A549 (cell line): ENCODE results near the gene MAPK8IP3.
"Not testable (repeated sequence)": the region's sequence is repeated elsewhere in the genome, so short reads cannot be mapped to it uniquely, and the experiment has no call there.

Experiments
- CTCF ChIP-seq: fragments of >200 bp; sonication (Bioruptor Twin); formaldehyde crosslinking; IDR thresholded peaks from 3 replicates; pipeline ENCODE4 v1.5.1; 2016
- EP300 ChIP-seq, 2 experiments: fragments of >200 bp; sonication (Bioruptor Twin); formaldehyde crosslinking; IDR thresholded peaks; 2 replicates in 1 of 2; 3 replicates in 1 of 2; pipeline ENCODE4 v1.6.1; 2016 to 2017
- ESRRA ChIP-seq: fragments of 150-350 bp; IDR thresholded peaks from 2 replicates; pipeline ENCODE4 v1.6.1; 2014; ENCODE audit warnings: mild to moderate bottlenecking, low read length, borderline replicate concordance
- FOSL2 ChIP-seq, 2 experiments: fragments of 450-650 bp in 1 of 2; fragments of >200 bp in 1 of 2; sonication (Bioruptor Twin) in 1 of 2; formaldehyde crosslinking; IDR thresholded peaks; 2 replicates each; pipeline versions ENCODE4 v1.5.0 to v1.6.1; 2016 to 2020; ENCODE audit warnings: mild to moderate bottlenecking in 1 of 2, moderate library complexity in 1 of 2
- KDM1A ChIP-seq: fragments of 200-600 bp; sonication (generic); IDR thresholded peaks from 2 replicates; pipeline ENCODE4 v1.6.1; 2016; ENCODE audit warnings: low read depth, mild to moderate bottlenecking
- NR3C1 ChIP-seq: fragments of >200 bp; sonication (Bioruptor Twin); formaldehyde crosslinking; IDR thresholded peaks from 3 replicates; pipeline ENCODE4 v1.6.1; 2017
- POLR2A ChIP-seq: IDR thresholded peaks from 2 replicates; pipeline ENCODE4 v1.6.1; 2012; ENCODE audit warnings: mild to moderate bottlenecking, low read length
- POLR2AphosphoS2 ChIP-seq: conservative IDR thresholded peaks from 2 replicates; pipeline ENCODE4 v1.6.1; 2012; ENCODE audit warnings: low read length, improper control_type of control experiment, inconsistent platforms
- RAD21 ChIP-seq, 2 experiments: fragments of >200 bp in 1 of 2; sonication (Bioruptor Twin) in 1 of 2; formaldehyde crosslinking in 1 of 2; IDR thresholded peaks in 1 of 2; conservative IDR thresholded peaks in 1 of 2; 2 replicates in 1 of 2; 3 replicates in 1 of 2; pipeline ENCODE4 v1.6.1; 2012 to 2018; ENCODE audit warnings: inconsistent platforms in 1 of 2
- SMC3 ChIP-seq: fragments of >200 bp; sonication (Bioruptor Twin); formaldehyde crosslinking; IDR thresholded peaks from 3 replicates; pipeline ENCODE4 v1.6.1; 2018; ENCODE audit warnings: inconsistent platforms
- TP53 ChIP-seq: fragments of 250-450 bp; sonication (Bioruptor Pico); IDR thresholded peaks from 2 replicates; pipeline ENCODE4 v1.5.0; 2021; ENCODE audit warnings: mild to moderate bottlenecking, moderate library complexity
- USF2 ChIP-seq: fragments of 450-650 bp; IDR thresholded peaks from 2 replicates; pipeline ENCODE4 v1.6.1; 2014; ENCODE audit warnings: antibody characterized with exemption
- TF ChIP-seq, protein P1 (sequence below): IDR thresholded peaks from 2 replicates; pipeline ENCODE4 v1.6.1; 2012; ENCODE audit warnings: low read depth, borderline replicate concordance

- TF ChIP-seq KDM1A; CTCF; SMC3; FOSL2 (IDR thresholded peaks at IDR 0.05); FOSL2 (CRISPR knock-in tag; IDR thresholded peaks at IDR 0.05); USF2; EP300 (IDR thresholded peaks at IDR 0.05); POLR2AphosphoS2; ESRRA; POLR2A; NR3C1; TP53 (CRISPR knock-in tag); RAD21 (conservative IDR thresholded peaks at IDR 0.05 in 1 of 2, IDR thresholded peaks at IDR 0.05 in 1 of 2): not testable (repeated sequence)
- TF ChIP-seq, protein P1, sequence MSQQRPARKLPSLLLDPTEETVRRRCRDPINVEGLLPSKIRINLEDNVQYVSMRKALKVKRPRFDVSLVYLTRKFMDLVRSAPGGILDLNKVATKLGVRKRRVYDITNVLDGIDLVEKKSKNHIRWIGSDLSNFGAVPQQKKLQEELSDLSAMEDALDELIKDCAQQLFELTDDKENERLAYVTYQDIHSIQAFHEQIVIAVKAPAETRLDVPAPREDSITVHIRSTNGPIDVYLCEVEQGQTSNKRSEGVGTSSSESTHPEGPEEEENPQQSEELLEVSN, result not testable (repeated sequence)
Measured at GRCh38 chr16:1799263-1799662, 93.3 kb downstream of the MAPK8IP3 start.
